ENCODE results near the gene SMAD9. TPM values are rescaled to one million over a fixed set of nuclear protein-coding genes. Genes with fewer than 3 reads are reported as not detected.

Gene SMAD9
- total RNA-seq, 6 experiments from 2014 or later: 0.80 to 1.5 (median 1.3) TPM

DNA sequence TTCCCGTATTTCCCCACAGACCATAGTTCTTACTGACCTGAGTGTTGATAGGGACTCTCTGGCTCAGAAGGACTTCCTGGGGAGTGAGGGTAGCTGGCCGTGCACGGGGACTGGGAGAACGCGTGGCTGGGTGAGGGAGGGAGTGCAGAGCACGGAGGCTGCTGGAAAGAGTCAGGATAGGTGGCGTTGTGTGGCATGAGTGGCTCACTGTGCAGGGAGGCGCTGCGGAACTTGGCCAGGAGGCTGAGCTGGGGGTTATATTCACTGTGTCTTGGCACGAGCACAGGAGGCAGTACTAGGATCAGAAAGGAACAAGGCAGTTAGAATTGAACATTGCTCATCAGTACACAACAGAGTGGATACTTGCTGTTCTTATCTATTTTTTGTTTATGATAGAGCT is 47.4 kb downstream of the SMAD9 start:
- H3K27me3 ChIP-seq: no peaks in the 10 kb centered on the region
- H3K9me3 ChIP-seq: no peaks in the 10 kb centered on the region
- WGBS (ENCODE audit: insufficient coverage, low coverage, low lambda C conversion rate, missing lambda C conversion rate): 76% methylated on average over 9 of the region's 10 CpGs
- TF ChIP-seq CTCF (IDR thresholded peaks at IDR 0.05): no peak
- H3K36me3 ChIP-seq: no peaks in the 10 kb centered on the region
- no peak for DNase-seq
- intact Hi-C loops (cut with DNase I): no loop called here
- H3K4me1 ChIP-seq: no peaks in the 10 kb centered on the region
- no peak overlapping the region for H3K4me3 ChIP-seq
- H3K27ac ChIP-seq: no peak overlapping the region
- no peak for ATAC-seq

GRCh38 chr13:36870050-36870692 is 49.9 kb downstream of the SMAD9 start:
- intact Hi-C loops (cut with DNase I): no loop called here
- no peak for DNase-seq

GRCh38 chr13:36866232-36866631 is 53.8 kb downstream of the SMAD9 start:
- H3K27me3 ChIP-seq: no peaks in the 10 kb centered on the region
- no peak overlapping the region for H3K27ac ChIP-seq
- intact Hi-C loops (cut with DNase I): no loop called here
- H3K9me3 ChIP-seq: no peaks in the 10 kb centered on the region
- no peaks in the 10 kb centered on the region for H3K4me1 ChIP-seq
- DNase-seq (no peak), ATAC-seq (no peak)
- no peaks in the 10 kb centered on the region for H3K36me3 ChIP-seq
- TF ChIP-seq POLR2A (IDR thresholded peaks at IDR 0.05) (no peak), CTCF (IDR thresholded peaks at IDR 0.05) (no peak)
- no peak overlapping the region for H3K4me3 ChIP-seq

More at GRCh38 chr13:36870050-36870692, 49.9 kb downstream of the SMAD9 start:
- Histone ChIP-seq H3K9me3 (no peaks in the 10 kb centered on the region), H3K36me3 (no peaks in the 10 kb centered on the region), H3K4me3 (no peak overlapping the region), H3K27me3 (no peaks in the 10 kb centered on the region), H3K4me1 (no peaks in the 10 kb centered on the region), H3K27ac (no peak overlapping the region)
- WGBS (ENCODE audit: insufficient coverage, low coverage, low lambda C conversion rate, missing lambda C conversion rate): 33% methylated on average over 1 of the region's 1 CpG
- no peak for TF ChIP-seq POLR2A (IDR thresholded peaks at IDR 0.05)
- TF ChIP-seq CTCF (IDR thresholded peaks at IDR 0.05): no peak
- no peak for ATAC-seq

DNA sequence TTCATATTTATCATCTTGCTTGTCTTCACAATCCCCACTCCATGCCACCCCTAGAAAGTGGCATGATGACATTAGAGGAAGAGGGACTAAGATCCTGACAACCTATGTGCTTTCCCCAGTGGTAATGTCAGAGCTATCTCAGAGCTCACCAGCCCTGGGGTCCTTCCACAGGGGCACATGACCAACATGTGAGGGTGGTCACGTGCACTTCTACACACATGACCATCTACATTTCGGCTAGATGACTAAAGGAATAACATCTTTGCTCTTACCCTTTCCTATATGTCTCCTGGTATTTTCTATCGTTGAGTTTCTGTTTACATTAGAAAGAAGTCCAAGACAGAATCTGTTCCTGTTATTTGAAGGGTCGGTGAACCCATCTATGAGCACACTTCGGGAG is 54.8 kb downstream of the SMAD9 start:
- no peaks in the 10 kb centered on the region for H3K27me3 ChIP-seq
- no peak overlapping the region for H3K4me3 ChIP-seq
- DNase-seq (no peak), ATAC-seq (no peak)
- no peaks in the 10 kb centered on the region for H3K4me1 ChIP-seq
- TF ChIP-seq CTCF (IDR thresholded peaks at IDR 0.05) (no peak), POLR2A (IDR thresholded peaks at IDR 0.05) (no peak)
- no peak overlapping the region for H3K27ac ChIP-seq
- intact Hi-C loops (cut with DNase I): no loop called here
- 57% methylated on average over 5 of the region's 5 CpGs for WGBS (ENCODE audit: insufficient coverage, low coverage, low lambda C conversion rate, missing lambda C conversion rate)
- no peaks in the 10 kb centered on the region for H3K9me3 ChIP-seq
- no peaks in the 10 kb centered on the region for H3K36me3 ChIP-seq

DNA sequence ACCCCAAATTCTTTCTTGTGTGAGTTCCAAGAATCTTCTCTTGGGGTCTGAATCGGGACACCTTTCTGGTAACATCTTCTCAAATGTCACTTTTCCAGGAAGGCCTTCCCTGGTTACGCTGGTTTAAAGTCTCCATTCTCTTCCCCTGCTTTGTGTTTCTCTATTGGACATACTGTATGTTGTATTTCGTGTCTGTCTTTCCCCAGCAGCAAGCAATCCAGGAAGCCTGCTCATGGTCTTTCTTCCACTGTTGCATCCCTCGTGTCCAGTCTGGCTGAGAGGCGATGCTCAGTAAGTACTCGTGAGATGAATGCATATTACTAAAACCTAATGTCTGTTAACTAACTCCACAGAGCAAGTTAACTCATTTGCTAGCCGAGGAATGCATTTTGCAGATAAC is 57.3 kb downstream of the SMAD9 start:
- WGBS (ENCODE audit: insufficient coverage, low coverage, low lambda C conversion rate, missing lambda C conversion rate): 58% methylated on average over 7 of the region's 7 CpGs
- TF ChIP-seq CTCF (IDR thresholded peaks at IDR 0.05) (no peak), POLR2A (IDR thresholded peaks at IDR 0.05) (no peak)
- DNase-seq (no peak), ATAC-seq (no peak)
- no peaks in the 10 kb centered on the region for H3K9me3 ChIP-seq
- no peaks in the 10 kb centered on the region for H3K36me3 ChIP-seq
- H3K4me1 ChIP-seq: no peaks in the 10 kb centered on the region
- no peaks in the 10 kb centered on the region for H3K27me3 ChIP-seq
- H3K27ac ChIP-seq: no peak overlapping the region
- intact Hi-C loops (cut with DNase I): no loop called here
- H3K4me3 ChIP-seq: no peak overlapping the region

Data from right lobe of liver (tissue), 6 donors.